Endothelial cell of umbilical vein (primary cell): ENCODE results near the gene DNAI1. TPM values are rescaled to one million over a fixed set of nuclear protein-coding genes. Genes with fewer than 3 reads are reported as not detected.

Source experiments
- BruUV-seq: library from RNA; stranded (reverse); fragments of 400-500 nt; replicated peaks from 2 replicates; lab custom pipeline; 2021; lab: Mats Ljungman, UMichigan
- CTCF ChIA-PET: fragments of 300-600, 350-600 bp; sonication (Branson Sonifier 250); formaldehyde crosslinking; loops from one replicate; lab custom pipeline; 2021; ENCODE audit warnings: antibody characterized with exemption, inconsistent platforms; lab: Charles Lee
- POLR2A ChIA-PET: fragments of 300-600, 350-600 bp; sonication (Branson Sonifier 250); formaldehyde crosslinking; loops from one replicate; lab custom pipeline; 2021; ENCODE audit warnings: antibody characterized with exemption, inconsistent platforms; lab: Charles Lee
- DNase-seq: peaks from one replicate; pipeline ENCODE4 v3.0.0-alpha.2; 2011; ENCODE audit warnings: low read depth, low spot score
- FAIRE-seq: peaks from 2 replicates; lab custom pipeline; 2011; peaks lifted over from hg19 to GRCh38; lab: Jason Lieb, UNC
- H2AFZ ChIP-seq: 2 replicates; pipeline ENCODE4 v1.6.0; 2012; ENCODE audit warnings: low read depth, low read length, control low read depth, inconsistent platforms
- H3K27ac ChIP-seq: 2 replicates; pipeline ENCODE4 v1.5.1; 2011; ENCODE audit warnings: low read depth, mild to moderate bottlenecking, control low read depth, low read length, moderate library complexity; ENCODE audit not compliant: insufficient read depth
- H3K27me3 ChIP-seq, 2 experiments: 2 replicates each; pipeline versions ENCODE4 v1.6.0 to v1.6.1; 2011; ENCODE audit warnings: low read length in 2 of 2, mixed read lengths in 1 of 2; ENCODE audit not compliant: control insufficient read depth in 2 of 2, insufficient read depth in 2 of 2
- H3K36me3 ChIP-seq, 2 experiments: 2 replicates in 1 of 2; 3 replicates in 1 of 2; pipeline ENCODE4 v1.5.1; 2011; ENCODE audit warnings: low read length in 2 of 2, mild to moderate bottlenecking in 1 of 2, moderate library complexity in 1 of 2; ENCODE audit not compliant: control insufficient read depth in 2 of 2, insufficient read depth in 2 of 2; ENCODE audit errors: extremely low read depth in 1 of 2
- H3K4me1 ChIP-seq: 3 replicates; pipeline ENCODE4 v1.5.1; 2011; ENCODE audit warnings: mild to moderate bottlenecking, low read length; ENCODE audit not compliant: control insufficient read depth, insufficient read depth; ENCODE audit errors: extremely low read depth
- H3K4me2 ChIP-seq: 2 replicates; pipeline ENCODE4 v1.6.1; 2011; ENCODE audit warnings: low read length, control low read depth, mixed read lengths; ENCODE audit not compliant: insufficient read depth
- H3K4me3 ChIP-seq, 3 experiments: fragments of 200-600 bp in 1 of 3; sonication (generic), shearing (Covaris generic) in 1 of 3; replicated peaks in 1 of 3; 2 replicates each; pipeline ENCODE4 v1.5.1; 2011 to 2016; ENCODE audit warnings: control low read depth in 3 of 3, low read length in 3 of 3, mild to moderate bottlenecking in 2 of 3, inconsistent platforms in 1 of 3, low read depth in 1 of 3, moderate library complexity in 1 of 3; ENCODE audit not compliant: insufficient read depth in 1 of 3
- H3K79me2 ChIP-seq: 2 replicates; pipeline ENCODE4 v1.6.0; 2012; ENCODE audit warnings: low read length, inconsistent platforms; ENCODE audit not compliant: control insufficient read depth, insufficient read depth
- H3K9ac ChIP-seq: replicated peaks from 2 replicates; pipeline ENCODE3; 2011; ENCODE audit warnings: low read length, control low read depth; ENCODE audit not compliant: insufficient read depth; ENCODE audit errors: extremely low read depth
- H3K9me1 ChIP-seq: replicated peaks from 3 replicates; pipeline ENCODE4 v1.6.0; 2011; ENCODE audit warnings: mild to moderate bottlenecking, low read length; ENCODE audit not compliant: control insufficient read depth, insufficient read depth; ENCODE audit errors: extremely low read depth
- H3K9me3 ChIP-seq: replicated peaks from 2 replicates; pipeline ENCODE4 v1.5.1; 2012; ENCODE audit warnings: low read length, inconsistent platforms; ENCODE audit not compliant: control insufficient read depth, insufficient read depth
- H4K20me1 ChIP-seq: replicated peaks from 2 replicates; pipeline ENCODE3; 2011; ENCODE audit warnings: mild to moderate bottlenecking, low read length; ENCODE audit not compliant: control insufficient read depth, insufficient read depth; ENCODE audit errors: extremely low read depth
- CTCF ChIP-seq, 2 donors: IDR thresholded peaks; 1 replicate in 1 of 2; 2 replicates in 1 of 2; pipeline ENCODE4 v1.5.1; 2011; ENCODE audit warnings: low read length in 2 of 2, mild to moderate bottlenecking in 2 of 2, moderate library complexity in 2 of 2, control low read depth in 1 of 2, inconsistent platforms in 1 of 2, low read depth in 1 of 2; ENCODE audit not compliant: insufficient read depth in 1 of 2; ENCODE audit errors: extremely low read depth in 1 of 2
- EZH2 ChIP-seq: IDR thresholded peaks from 2 replicates; pipeline ENCODE4 v1.6.1; 2012; ENCODE audit warnings: borderline replicate concordance, low read depth, mild to moderate bottlenecking, moderate library complexity, low read length, inconsistent platforms; ENCODE audit not compliant: severe bottlenecking
- FOS ChIP-seq: IDR thresholded peaks from 2 replicates; pipeline ENCODE4 v1.6.1; 2011; ENCODE audit warnings: mild to moderate bottlenecking, low read length, moderate library complexity, borderline replicate concordance; ENCODE audit not compliant: insufficient read depth
- JUN ChIP-seq: IDR thresholded peaks from 2 replicates; pipeline ENCODE4 v1.6.1; 2011; ENCODE audit warnings: borderline replicate concordance, low read depth; ENCODE audit not compliant: insufficient read length, insufficient read depth
- POLR2A ChIP-seq: IDR thresholded peaks from 2 replicates; pipeline ENCODE4 v1.6.1; 2012; ENCODE audit warnings: low read depth, mild to moderate bottlenecking, control low read depth, low read length
- POLR2AphosphoS5 ChIP-seq: IDR thresholded peaks from 2 replicates; pipeline ENCODE4 v1.6.1; 2012; ENCODE audit warnings: low read depth, mild to moderate bottlenecking, control low read depth, low read length, moderate library complexity; ENCODE audit not compliant: insufficient read depth
- dilution Hi-C: fragments of 300-500 bp; cut with MboI; formaldehyde crosslinking; loops from one replicate; pipeline ENCODE4 v1.15.0; 2019; ENCODE audit warnings: low sequenced_read_pairs; ENCODE audit not compliant: extremely low pct_ligation_motif_present
- intact Hi-C: fragments of 100-400 bp; cut with micrococcal nuclease; formaldehyde crosslinking; loops from one replicate; pipeline ENCODE4 v1.10.0; 2022
- polyA plus RNA-seq, 4 experiments: library from polyadenylated mRNA; depleted of rRNA in 3 of 4; stranded (reverse) in 3 of 4; unstranded in 1 of 4; fragments of >200 nt; gene quantifications; 2 replicates each; pipeline versions ENCODE4 v1.2.1 to v1.2.3, GENCODE V29; 2011 to 2012; ENCODE audit warnings: missing spikeins in 1 of 4
- total RNA-seq: library from RNA; stranded (reverse); gene quantifications from 2 replicates; pipeline ENCODE4 v1.2.3, GENCODE V29; 2021
- TF ChIP-seq, protein P1 (sequence below): IDR thresholded peaks from 2 replicates; pipeline ENCODE4 v1.6.1; 2011; ENCODE audit not compliant: insufficient read depth, insufficient read length

Gene DNAI1
- total and polyA plus RNA-seq, 2 donors (not counting 3 experiments of a cell fraction or from before 2014, with no cell fraction given) = not detected

DNA sequence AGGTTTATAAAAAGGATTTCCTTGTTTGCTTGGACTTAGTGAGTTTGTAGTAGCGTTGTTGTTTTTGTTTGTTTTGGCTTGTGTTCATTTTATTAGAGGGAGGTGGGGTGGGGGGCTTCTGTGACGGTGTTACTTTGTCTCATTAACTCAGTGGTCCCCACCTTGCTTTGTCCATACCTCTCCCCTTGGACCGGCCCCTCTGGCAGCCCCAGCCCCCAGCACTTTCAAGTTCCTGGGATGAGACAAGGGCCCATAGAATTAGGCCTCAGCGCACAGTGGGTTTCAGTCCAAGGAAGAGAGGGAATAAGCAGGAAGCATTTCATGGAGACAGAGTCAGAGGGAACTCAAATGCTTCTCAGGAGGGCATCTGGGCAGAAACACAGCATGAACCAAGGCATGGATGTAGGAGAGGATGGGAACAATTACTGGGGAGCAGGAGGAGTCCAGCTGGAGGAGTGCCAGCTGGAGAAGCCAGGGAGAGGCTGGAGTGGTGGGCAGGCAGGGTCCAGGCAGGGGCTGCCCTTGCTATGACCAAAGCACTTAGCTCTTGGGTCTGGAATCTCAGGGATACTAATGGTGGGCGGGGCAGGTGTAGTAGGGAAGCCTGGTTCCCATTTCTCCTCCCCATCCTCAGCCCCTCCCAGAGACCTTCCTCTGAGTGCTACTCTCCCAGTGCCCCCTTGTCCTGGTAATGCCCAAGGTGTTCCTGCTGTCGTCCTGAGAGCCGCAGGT, 87.7 kb downstream of the DNAI1 start:
- Histone ChIP-seq H3K27ac (no peak overlapping the region), H3K79me2 (no peaks in the 10 kb centered on the region)

More for the DNA sequence above, 87.7 kb downstream of the DNAI1 start:
- no peak for DNase-seq
- CTCF ChIA-PET = interaction anchor here (0.9 to 11.1 kb wide), 8 partner anchors 43 to 142 kb away, joined by 3 to 326 read pairs (median 20); no protein-coding TSS in a partner anchor
- Histone ChIP-seq H3K9me1 (no peaks in the 10 kb centered on the region), H3K4me2 (no peak overlapping the region), H3K27me3 (peaks cover 7 to 8% of the 10 kb centered on the region in 2 experiments), H3K4me3 (no peak overlapping the region), H3K9me3 (no peaks in the 10 kb centered on the region), H3K9ac (no peak overlapping the region), H2AFZ (no peak overlapping the region), H3K4me1 (no peaks in the 10 kb centered on the region), H3K36me3 (no peaks in the 10 kb centered on the region), H4K20me1 (no peaks in the 10 kb centered on the region)
- TF ChIP-seq EZH2 (no peak), FOS (no peak), JUN (no peak), CTCF (IDR thresholded peaks at IDR 0.05; ENCODE audit: extremely low read depth in 1 of 2, insufficient read depth in 1 of 2, low read depth in 1 of 2, low read length in 2 of 2) (no peak), POLR2AphosphoS5 (no peak), POLR2A (no peak)
- TF ChIP-seq, protein P1, sequence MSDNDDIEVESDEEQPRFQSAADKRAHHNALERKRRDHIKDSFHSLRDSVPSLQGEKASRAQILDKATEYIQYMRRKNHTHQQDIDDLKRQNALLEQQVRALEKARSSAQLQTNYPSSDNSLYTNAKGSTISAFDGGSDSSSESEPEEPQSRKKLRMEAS = no peak
- FAIRE-seq = no peak
- BruUV-seq = no TSS peak
- POLR2A ChIA-PET = no interaction called here
- dilution Hi-C loops (no loop called here), intact Hi-C loops (loop anchor here (2.0 kb wide), 2 partner anchors 45 to 213 kb away; no protein-coding TSS in a partner anchor)
